Mesendoderm (in vitro differentiated cells): ENCODE data around the gene TLX1.
A peak's percentile ranks its signal among the peaks of the same experiment; 100 is the strongest.

Experiments
- DNase-seq: peaks from one replicate; pipeline ENCODE4 v3.0.0; 2013
- H2AK5ac ChIP-seq: 2 replicates; pipeline ENCODE4 v1.6.1; 2013; ENCODE audit warnings: low read length, inconsistent platforms
- H2BK120ac ChIP-seq: 2 replicates; pipeline ENCODE4 v1.6.1; 2013; ENCODE audit warnings: low read depth, mild to moderate bottlenecking, low read length, moderate library complexity, mixed read lengths
- H2BK15ac ChIP-seq: replicated peaks from 2 replicates; pipeline ENCODE4 v1.6.1; 2013; ENCODE audit warnings: low read depth, mild to moderate bottlenecking, moderate library complexity
- H2BK5ac ChIP-seq: 2 replicates; pipeline ENCODE4 v1.6.1; 2013; ENCODE audit warnings: low read length, inconsistent platforms
- H3K18ac ChIP-seq: 2 replicates; pipeline ENCODE4 v1.6.1; 2013; ENCODE audit warnings: mild to moderate bottlenecking, low read length, mixed read lengths
- H3K23ac ChIP-seq: one replicate; pipeline ENCODE4 v1.6.1; 2013; ENCODE audit warnings: low read length
- H3K27ac ChIP-seq: 2 replicates; pipeline ENCODE4 v1.5.1; 2013; ENCODE audit warnings: low read depth, mild to moderate bottlenecking, inconsistent platforms, low read length, moderate library complexity
- H3K27me3 ChIP-seq: 2 replicates; pipeline ENCODE4 v1.6.1; 2013; ENCODE audit warnings: low read length, control low read depth, mild to moderate bottlenecking, inconsistent platforms; ENCODE audit not compliant: insufficient read depth, poor library complexity
- H3K36me3 ChIP-seq: 2 replicates; pipeline ENCODE4 v1.6.1; 2013; ENCODE audit warnings: low read length, inconsistent platforms; ENCODE audit not compliant: control insufficient read depth, insufficient read depth
- H3K4ac ChIP-seq: one replicate; pipeline ENCODE4 v1.6.1; 2013; ENCODE audit warnings: low read depth, mild to moderate bottlenecking, low read length, moderate library complexity
- H3K4me1 ChIP-seq: 2 replicates; pipeline ENCODE4 v1.6.1; 2013; ENCODE audit warnings: low read depth, low read length, inconsistent platforms; ENCODE audit not compliant: control insufficient read depth
- H3K4me2 ChIP-seq: 2 replicates; pipeline ENCODE4 v1.6.1; 2013; ENCODE audit warnings: low read length
- H3K4me3 ChIP-seq: 2 replicates; pipeline ENCODE4 v1.5.1; 2013; ENCODE audit warnings: mild to moderate bottlenecking, low read length
- H3K56ac ChIP-seq: one replicate; pipeline ENCODE4 v1.6.1; 2013; ENCODE audit warnings: low read length
- H3K79me1 ChIP-seq: 2 replicates; pipeline ENCODE4 v1.6.1; 2013; ENCODE audit warnings: low read length, inconsistent platforms
- H3K79me2 ChIP-seq: 2 replicates; pipeline ENCODE4 v1.6.1; 2013; ENCODE audit warnings: mild to moderate bottlenecking, low read length; ENCODE audit not compliant: control insufficient read depth, insufficient read depth
- H3K9ac ChIP-seq: 2 replicates; pipeline ENCODE4 v1.6.1; 2013; ENCODE audit warnings: low read length, inconsistent platforms
- H4K5ac ChIP-seq: one replicate; pipeline ENCODE4 v1.6.1; 2013; ENCODE audit warnings: low read length
- H4K8ac ChIP-seq: one replicate; pipeline ENCODE4 v1.6.1; 2013; ENCODE audit warnings: low read depth, mild to moderate bottlenecking, control low read depth, low read length, moderate library complexity
- WGBS: extraction: QIAGEN DNeasy Blood & Tissue Kit; methylation state at CpG from one replicate; pipeline ENCODE4 v1.1.7; 2013; ENCODE audit warnings: low lambda C conversion rate, missing lambda C conversion rate; ENCODE audit not compliant: insufficient coverage; ENCODE audit errors: extremely low coverage; 5-methylcytosine and 5-hydroxymethylcytosine counted together

The TLX1 gene

DNA sequence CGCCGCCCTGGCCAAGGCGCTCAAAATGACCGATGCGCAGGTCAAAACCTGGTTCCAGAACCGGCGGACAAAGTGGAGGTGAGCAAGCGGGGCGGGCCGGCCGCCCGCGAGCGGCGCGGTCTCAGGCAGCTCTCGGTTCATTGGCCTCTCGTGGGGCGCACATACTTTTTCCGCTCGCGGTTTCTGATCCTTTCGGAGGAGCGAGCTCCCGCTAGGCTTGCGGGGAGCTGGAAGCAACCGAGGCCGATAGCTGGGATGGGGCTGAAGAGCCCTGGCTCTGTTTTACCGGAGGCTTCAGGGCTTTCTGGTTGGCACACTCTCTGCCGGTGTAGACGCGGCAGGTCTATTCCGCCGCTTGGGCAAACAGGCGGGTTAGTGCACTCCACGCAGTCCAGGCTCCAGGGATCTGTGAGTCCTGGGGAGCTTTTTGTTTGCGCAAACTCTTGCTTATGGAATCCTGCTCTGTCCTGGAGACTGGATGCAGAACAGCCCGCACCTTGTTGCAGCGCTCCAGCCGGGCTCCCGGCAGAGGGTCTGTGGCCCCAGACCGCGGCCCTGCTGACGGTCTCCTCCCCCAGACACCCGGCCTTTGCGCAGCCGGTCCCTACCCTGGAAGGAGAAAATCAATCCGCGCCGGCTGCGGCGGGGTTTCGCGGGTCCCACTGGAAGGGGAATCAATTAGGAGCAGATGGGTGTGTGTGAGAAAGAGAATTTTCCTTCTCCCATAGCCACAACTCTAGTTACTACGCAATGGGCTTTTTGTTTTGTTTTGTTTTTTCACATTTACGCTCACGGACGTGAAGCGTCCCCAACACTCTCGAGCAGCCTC, 3.4 kb downstream of the TLX1 start:
- no peak overlapping the region for H2BK5ac ChIP-seq
- H4K8ac ChIP-seq: no peak overlapping the region
- H3K4ac ChIP-seq: no peak overlapping the region
- no CpG with 5 or more reads among the region's 60 CpGs for WGBS
- H3K23ac ChIP-seq: no peak overlapping the region
- DNase-seq: no peak
- no peak overlapping the region for H3K18ac ChIP-seq
- H3K4me2 ChIP-seq: no peak overlapping the region
- H3K27me3 ChIP-seq: peaks cover 99% of the 10 kb centered on the region
- no peak overlapping the region for H2BK15ac ChIP-seq
- no peaks in the 10 kb centered on the region for H3K36me3 ChIP-seq
- H3K9ac ChIP-seq: no peak overlapping the region
- no peak overlapping the region for H3K4me3 ChIP-seq
- H3K56ac ChIP-seq: peak overlapping the region; percentile 67
- no peaks in the 10 kb centered on the region for H3K79me2 ChIP-seq
- H4K5ac ChIP-seq: no peak overlapping the region
- H3K27ac ChIP-seq: no peak overlapping the region
- H2BK120ac ChIP-seq: no peak overlapping the region
- H3K4me1 ChIP-seq: no peaks in the 10 kb centered on the region
- H3K79me1 ChIP-seq: no peaks in the 10 kb centered on the region
- H2AK5ac ChIP-seq: no peak overlapping the region

DNA sequence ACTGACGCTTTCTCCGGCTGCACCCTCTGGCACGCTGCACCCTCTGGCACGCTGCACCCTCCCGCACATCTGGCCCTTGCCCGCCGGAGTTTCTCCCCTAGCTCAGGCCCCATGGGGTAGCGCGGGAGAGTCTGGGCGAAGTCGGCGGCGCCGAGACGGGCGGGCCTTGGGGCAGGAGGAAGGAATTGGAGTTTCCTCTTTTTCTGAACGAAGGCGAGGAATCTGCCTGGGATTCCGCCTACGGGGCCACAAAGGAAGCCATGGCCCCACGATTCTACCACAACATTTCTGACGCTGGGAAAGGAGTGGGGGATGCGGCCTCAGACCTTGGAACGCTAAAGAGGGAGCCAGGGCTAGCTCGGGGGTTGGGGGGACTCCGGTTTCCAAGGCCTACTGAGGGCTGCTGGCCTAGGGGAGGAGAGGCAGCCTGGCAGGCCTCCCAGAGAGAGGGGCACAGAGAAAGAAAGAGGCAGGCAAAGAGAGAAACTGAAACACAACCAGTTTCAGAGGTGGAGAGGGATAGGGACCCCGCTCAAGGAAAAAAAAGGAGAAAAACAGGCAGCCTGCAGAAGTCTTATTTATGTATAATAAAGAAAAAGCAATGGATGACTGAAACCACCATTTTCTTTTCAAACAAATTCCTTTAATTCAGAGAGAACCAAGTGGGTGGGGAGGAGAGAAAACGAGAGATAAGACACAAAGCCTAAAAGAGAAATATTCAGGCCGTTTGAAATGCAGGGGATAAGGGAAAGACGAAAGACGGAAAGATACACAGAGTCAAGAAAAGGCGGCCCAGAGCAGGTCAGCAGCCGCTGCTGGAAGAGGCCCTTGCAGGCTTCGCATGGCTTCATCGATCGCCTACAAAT, 4.3 kb downstream of the TLX1 start:
- no peak overlapping the region for H3K56ac ChIP-seq
- no peak overlapping the region for H3K18ac ChIP-seq
- no peaks in the 10 kb centered on the region for H3K4me1 ChIP-seq
- no peak overlapping the region for H3K4me3 ChIP-seq
- H2BK120ac ChIP-seq: no peak overlapping the region
- no peak overlapping the region for H3K4me2 ChIP-seq
- no peak overlapping the region for H3K9ac ChIP-seq
- H2BK15ac ChIP-seq: no peak overlapping the region
- no CpG with 5 or more reads among the region's 36 CpGs for WGBS
- no peak overlapping the region for H2AK5ac ChIP-seq
- peaks cover 96% of the 10 kb centered on the region for H3K27me3 ChIP-seq
- no peak overlapping the region for H2BK5ac ChIP-seq
- H3K79me1 ChIP-seq: no peaks in the 10 kb centered on the region
- H3K36me3 ChIP-seq: no peaks in the 10 kb centered on the region
- H3K4ac ChIP-seq: no peak overlapping the region
- no peak overlapping the region for H4K5ac ChIP-seq
- DNase-seq: peak; percentile 46
- H3K23ac ChIP-seq: no peak overlapping the region
- no peak overlapping the region for H4K8ac ChIP-seq
- H3K27ac ChIP-seq: no peak overlapping the region
- H3K79me2 ChIP-seq: no peaks in the 10 kb centered on the region

DNA sequence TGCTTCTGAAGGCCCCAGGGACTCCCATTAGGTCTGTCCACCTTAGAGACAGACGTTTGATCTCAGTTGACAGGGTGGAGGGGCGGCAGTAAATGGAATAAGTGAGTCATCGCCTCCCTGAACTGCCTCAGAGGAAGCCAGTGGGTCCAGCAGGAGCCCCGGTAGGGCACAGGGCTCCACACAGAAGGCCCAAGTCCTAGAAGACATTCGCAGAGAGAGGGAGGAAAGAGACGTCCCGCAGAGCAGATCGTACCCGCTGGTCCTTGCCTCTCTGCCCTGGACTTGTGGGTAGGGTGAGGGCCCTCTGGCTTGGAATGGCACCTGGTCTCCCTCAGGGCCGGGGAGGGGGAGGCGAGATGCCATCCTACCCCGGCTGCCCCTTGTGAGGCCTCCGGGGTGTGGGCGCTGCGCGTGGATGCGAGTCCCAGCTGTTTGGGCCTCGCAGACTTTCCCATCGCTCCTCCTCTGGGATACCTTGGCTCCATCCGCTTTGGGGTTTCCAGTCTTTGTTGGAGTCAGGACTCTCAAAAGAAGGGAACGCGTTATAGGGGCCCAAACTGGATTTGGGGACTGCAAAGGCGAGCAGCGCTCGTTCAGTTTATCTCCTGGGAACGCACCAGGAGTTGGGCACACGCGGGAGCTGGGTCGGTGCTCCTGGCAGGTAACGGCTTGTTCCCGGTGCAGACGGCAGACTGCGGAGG, 5.1 kb downstream of the TLX1 start:
- H3K36me3 ChIP-seq: no peaks in the 10 kb centered on the region
- H2BK15ac ChIP-seq: no peak overlapping the region
- H3K79me2 ChIP-seq: no peaks in the 10 kb centered on the region
- peaks cover 96% of the 10 kb centered on the region for H3K27me3 ChIP-seq
- H3K4me1 ChIP-seq: no peaks in the 10 kb centered on the region
- no peak overlapping the region for H2AK5ac ChIP-seq
- no peak overlapping the region for H4K8ac ChIP-seq
- H3K4me3 ChIP-seq: no peak overlapping the region
- no peak overlapping the region for H3K56ac ChIP-seq
- no peak overlapping the region for H3K4me2 ChIP-seq
- no CpG with 5 or more reads among the region's 33 CpGs for WGBS
- peak; percentile 77 for DNase-seq
- no peak overlapping the region for H3K18ac ChIP-seq
- H3K79me1 ChIP-seq: no peaks in the 10 kb centered on the region
- H2BK5ac ChIP-seq: no peak overlapping the region
- no peak overlapping the region for H3K4ac ChIP-seq
- H3K27ac ChIP-seq: no peak overlapping the region
- H3K23ac ChIP-seq: peak overlapping the region; percentile 31
- no peak overlapping the region for H2BK120ac ChIP-seq
- no peak overlapping the region for H3K9ac ChIP-seq
- H4K5ac ChIP-seq: no peak overlapping the region

DNA sequence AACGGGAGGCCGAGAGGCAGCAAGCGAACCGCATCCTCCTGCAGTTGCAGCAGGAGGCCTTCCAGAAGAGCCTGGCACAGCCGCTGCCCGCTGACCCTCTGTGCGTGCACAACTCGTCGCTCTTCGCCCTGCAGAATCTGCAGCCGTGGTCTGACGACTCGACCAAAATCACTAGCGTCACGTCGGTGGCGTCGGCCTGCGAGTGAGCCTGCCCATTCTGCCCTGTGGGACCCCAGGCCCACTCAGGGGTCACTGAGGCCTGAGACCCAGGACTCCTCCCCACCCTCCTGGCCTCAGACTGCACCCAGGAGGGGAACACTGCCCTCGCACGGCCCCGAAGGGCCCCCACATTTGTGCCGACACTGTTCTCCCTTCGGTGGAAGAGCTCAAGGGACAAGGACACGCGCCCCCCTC, 5.6 kb downstream of the TLX1 start:
- Histone ChIP-seq H3K79me1 (no peaks in the 10 kb centered on the region), H2BK5ac (no peak overlapping the region), H3K79me2 (no peaks in the 10 kb centered on the region), H4K8ac (no peak overlapping the region), H3K4me3 (no peak overlapping the region), H3K36me3 (no peaks in the 10 kb centered on the region), H3K4ac (no peak overlapping the region), H3K23ac (peak overlapping the region; percentile 31), H3K18ac (no peak overlapping the region), H2AK5ac (no peak overlapping the region), H3K9ac (no peak overlapping the region), H3K56ac (no peak overlapping the region), H3K4me1 (no peaks in the 10 kb centered on the region), H3K27ac (no peak overlapping the region), H2BK120ac (no peak overlapping the region), H3K27me3 (peaks cover 95% of the 10 kb centered on the region), H2BK15ac (no peak overlapping the region), H3K4me2 (no peak overlapping the region), H4K5ac (no peak overlapping the region)
- DNase-seq: no peak
- WGBS: no CpG with 5 or more reads among the region's 26 CpGs

- H2BK15ac ChIP-seq: no peak overlapping the region
- WGBS: no CpG with 5 or more reads among the region's 2 CpGs
- no peak overlapping the region for H3K18ac ChIP-seq
- no peak overlapping the region for H2BK120ac ChIP-seq
- H3K4me3 ChIP-seq: no peak overlapping the region
- H3K56ac ChIP-seq: no peak overlapping the region
- H3K23ac ChIP-seq: peak overlapping the region; percentile 85
- H2AK5ac ChIP-seq: no peak overlapping the region
- H3K4me1 ChIP-seq: no peaks in the 10 kb centered on the region
- H4K8ac ChIP-seq: no peak overlapping the region
- H3K27me3 ChIP-seq: peaks cover 89% of the 10 kb centered on the region
- no peaks in the 10 kb centered on the region for H3K36me3 ChIP-seq
- no peaks in the 10 kb centered on the region for H3K79me2 ChIP-seq
- H2BK5ac ChIP-seq: no peak overlapping the region
- no peaks in the 10 kb centered on the region for H3K79me1 ChIP-seq
- no peak overlapping the region for H3K9ac ChIP-seq
- no peak for DNase-seq
- no peak overlapping the region for H3K4ac ChIP-seq
- no peak overlapping the region for H4K5ac ChIP-seq
- H3K4me2 ChIP-seq: no peak overlapping the region
- no peak overlapping the region for H3K27ac ChIP-seq
These were observed 6.2 kb downstream of the TLX1 start for GRCh38 chr10:101137271-101137670.
